Vagina (tissue), 2 donors: ENCODE measurements around the gene CCBE1. TPM values are rescaled to one million over a fixed set of nuclear protein-coding genes. Genes with fewer than 3 reads are reported as not detected.

Experiments
- DNase-seq, 2 donors: peaks; one replicate each; pipeline ENCODE4 v3.0.0-alpha.2; 2017; ENCODE audit errors: extremely low spot score in 2 of 2
- H3K27ac ChIP-seq: fragments of 200-600 bp; sonication (generic); one replicate; pipeline ENCODE4 v1.5.1; 2019
- H3K27me3 ChIP-seq: fragments of 200-600 bp; sonication (generic); one replicate; pipeline ENCODE4 v1.5.1; 2019
- H3K36me3 ChIP-seq, 2 donors: fragments of 200-600 bp; sonication (generic); one replicate each; pipeline ENCODE4 v1.5.1; 2017 to 2019
- H3K4me1 ChIP-seq: fragments of 200-600 bp; sonication (generic); one replicate; pipeline ENCODE4 v1.5.1; 2019
- H3K4me3 ChIP-seq, 2 donors: fragments of 200-600 bp; sonication (generic); 1 replicate in 1 of 2; 2 replicates in 1 of 2; pipeline ENCODE4 v1.5.1; 2016 to 2019
- H3K9me3 ChIP-seq: fragments of 200-600 bp; sonication (generic); one replicate; pipeline ENCODE4 v1.5.1; 2019
- CTCF ChIP-seq, 3 experiments: fragments of 450-650 bp in 2 of 3; fragments of 200-600 bp in 1 of 3; sonication (generic) in 1 of 3; IDR thresholded peaks; one replicate each; pipeline ENCODE4 v1.5.1; 2017 to 2019; ENCODE audit warnings: antibody characterized with exemption in 3 of 3, mild to moderate bottlenecking in 2 of 3, moderate library complexity in 2 of 3
- POLR2A ChIP-seq, 2 donors: fragments of 450-650 bp; IDR thresholded peaks; one replicate each; pipeline ENCODE4 v1.6.1; 2017; ENCODE audit warnings: antibody characterized with exemption in 2 of 2, mild to moderate bottlenecking in 2 of 2, moderate library complexity in 2 of 2
- POLR2AphosphoS5 ChIP-seq, 2 donors: sonication (generic); formaldehyde crosslinking; IDR thresholded peaks; one replicate each; pipeline ENCODE4 v1.9.0; 2017; ENCODE audit warnings: antibody characterized with exemption in 2 of 2, mild to moderate bottlenecking in 2 of 2, low read depth in 1 of 2; ENCODE audit not compliant: insufficient read depth in 1 of 2
- intact Hi-C: fragments of 100-400 bp; cut with DNase I; formaldehyde crosslinking; loops from one replicate; pipeline ENCODE4 v1.15.1; 2023
- total RNA-seq: library from RNA; depleted of rRNA; stranded (reverse); fragments of >200 nt; gene quantifications from one replicate; pipeline ENCODE4 v1.2.3, GENCODE V29; 2016

The CCBE1 gene
- total RNA-seq, 1 donor from 2014 or later, result 2.9 TPM

- no peaks in the 10 kb centered on the region for H3K36me3 ChIP-seq
- H3K27ac ChIP-seq, result no peak overlapping the region
- intact Hi-C loops, result no loop called here
- H3K27me3 ChIP-seq, result no peaks in the 10 kb centered on the region
- H3K4me1 ChIP-seq, result no peaks in the 10 kb centered on the region
- TF ChIP-seq POLR2AphosphoS5 (IDR thresholded peaks at IDR 0.05; ENCODE audit: insufficient read depth in 1 of 2, low read depth in 1 of 2) (no peak), CTCF (IDR thresholded peaks at IDR 0.05) (no peak), POLR2A (IDR thresholded peaks at IDR 0.05) (no peak)
- no peak for DNase-seq
- H3K9me3 ChIP-seq, result no peaks in the 10 kb centered on the region
- no peak overlapping the region for H3K4me3 ChIP-seq
Observed at GRCh38 chr18:59539108-59539507, 158.1 kb downstream of the CCBE1 start.

GRCh38 chr18:59537579-59537978 is 159.6 kb downstream of the CCBE1 start:
- TF ChIP-seq POLR2AphosphoS5 (IDR thresholded peaks at IDR 0.05; ENCODE audit: insufficient read depth in 1 of 2, low read depth in 1 of 2) (no peak), CTCF (IDR thresholded peaks at IDR 0.05) (no peak), POLR2A (IDR thresholded peaks at IDR 0.05) (no peak)
- no peaks in the 10 kb centered on the region for H3K27me3 ChIP-seq
- H3K4me1 ChIP-seq, result no peaks in the 10 kb centered on the region
- no peak for DNase-seq
- H3K36me3 ChIP-seq, result no peaks in the 10 kb centered on the region
- H3K9me3 ChIP-seq, result no peaks in the 10 kb centered on the region
- no peak overlapping the region for H3K4me3 ChIP-seq
- no peak overlapping the region for H3K27ac ChIP-seq
- intact Hi-C loops, result no loop called here

- TF ChIP-seq POLR2AphosphoS5 (IDR thresholded peaks at IDR 0.05; ENCODE audit: insufficient read depth in 1 of 2, low read depth in 1 of 2) (no peak), POLR2A (IDR thresholded peaks at IDR 0.05) (no peak), CTCF (IDR thresholded peaks at IDR 0.05) (no peak)
Observed at GRCh38 chr18:59536166-59536565, 161.1 kb downstream of the CCBE1 start.

GRCh38 chr18:59535055-59535454 is 162.2 kb downstream of the CCBE1 start:
- Histone ChIP-seq H3K36me3 (no peaks in the 10 kb centered on the region), H3K4me3 (no peak overlapping the region), H3K27ac (no peak overlapping the region), H3K27me3 (no peaks in the 10 kb centered on the region), H3K4me1 (no peaks in the 10 kb centered on the region), H3K9me3 (no peaks in the 10 kb centered on the region)
- TF ChIP-seq CTCF (IDR thresholded peaks at IDR 0.05) (no peak), POLR2A (IDR thresholded peaks at IDR 0.05) (no peak), POLR2AphosphoS5 (IDR thresholded peaks at IDR 0.05; ENCODE audit: insufficient read depth in 1 of 2, low read depth in 1 of 2) (no peak)
- intact Hi-C loops, result no loop called here
- no peak for DNase-seq

More at GRCh38 chr18:59536166-59536565, 161.1 kb downstream of the CCBE1 start:
- intact Hi-C loops, result no loop called here
- Histone ChIP-seq H3K36me3 (no peaks in the 10 kb centered on the region), H3K4me1 (no peaks in the 10 kb centered on the region), H3K4me3 (no peak overlapping the region), H3K9me3 (no peaks in the 10 kb centered on the region), H3K27me3 (no peaks in the 10 kb centered on the region), H3K27ac (no peak overlapping the region)
- DNase-seq, result no peak

DNA sequence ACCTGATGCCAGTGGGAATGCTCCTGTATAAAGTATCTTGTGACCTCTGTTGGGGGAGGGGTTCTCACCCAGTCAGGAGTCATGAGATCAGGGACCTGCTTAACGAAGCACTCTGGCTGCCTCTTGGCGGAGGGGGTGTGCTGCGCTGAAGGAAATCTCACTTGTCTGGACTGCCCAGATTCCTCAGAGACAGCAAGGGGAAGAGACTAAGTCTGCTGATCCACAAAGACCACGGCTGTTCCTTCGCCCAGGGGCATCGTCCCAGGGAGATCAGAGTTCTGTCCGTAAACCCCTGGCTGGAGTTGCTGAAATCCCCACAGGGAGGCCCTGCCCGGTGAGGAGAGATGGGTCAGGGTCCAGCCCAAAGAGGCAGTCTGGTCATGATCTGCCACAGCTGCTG is 168.4 kb downstream of the CCBE1 start:
- TF ChIP-seq POLR2A (IDR thresholded peaks at IDR 0.05), result no peak
- no peak for TF ChIP-seq POLR2AphosphoS5 (IDR thresholded peaks at IDR 0.05; ENCODE audit: insufficient read depth in 1 of 2, low read depth in 1 of 2)
- no peak for TF ChIP-seq CTCF (IDR thresholded peaks at IDR 0.05)
- DNase-seq, result no peak
- intact Hi-C loops, result no loop called here
- Histone ChIP-seq H3K4me1 (no peaks in the 10 kb centered on the region), H3K4me3 (no peak overlapping the region), H3K27me3 (no peaks in the 10 kb centered on the region), H3K9me3 (no peaks in the 10 kb centered on the region), H3K27ac (no peak overlapping the region), H3K36me3 (no peaks in the 10 kb centered on the region)
